ENCODE measurements around the gene AKT3. TPM values are rescaled to one million over a fixed set of nuclear protein-coding genes. Genes with fewer than 3 reads are reported as not detected.
A peak's percentile ranks its signal among the peaks of the same experiment; 100 is the strongest.

Gene AKT3
- total RNA-seq, 1 donor from 2014 or later, result 169 TPM

DNA sequence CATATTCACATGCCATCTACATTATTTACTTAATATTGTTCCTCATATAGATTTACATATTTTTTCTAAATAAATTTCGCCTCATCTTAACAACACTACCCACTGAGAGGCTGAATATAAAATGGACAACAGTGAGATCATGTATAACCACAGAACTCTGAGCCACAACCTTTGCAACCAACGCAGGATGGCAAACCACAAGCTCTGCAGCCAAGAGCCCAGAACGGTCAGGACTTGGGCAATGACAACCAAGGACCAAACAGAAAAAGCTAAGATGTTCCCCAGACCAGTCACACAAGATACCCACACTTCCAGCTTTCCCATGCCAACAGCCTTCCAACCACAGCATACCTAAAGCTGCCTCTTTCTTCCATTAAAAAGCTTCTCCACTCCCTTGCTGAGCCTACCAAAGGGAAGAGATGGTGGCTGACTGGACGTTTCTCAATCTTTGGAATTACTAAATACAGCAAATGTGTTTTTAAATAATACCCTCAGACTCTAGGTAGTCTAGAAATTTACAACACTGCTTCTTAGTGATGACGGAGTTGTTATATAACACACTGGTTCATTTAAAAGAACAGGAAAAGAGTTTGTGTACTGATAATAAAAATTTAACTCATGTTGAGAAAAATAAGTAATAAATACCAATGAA, 117.9 kb downstream of the AKT3 start:
- peaks cover 4% of the 10 kb centered on the region for H3K4me1 Mint-ChIP-seq (ENCODE audit: low read depth, unreplicated experiment)
- no peak for DNase-seq
- no peak overlapping the region for H3K4me3 Mint-ChIP-seq (ENCODE audit: unreplicated experiment)
- no peaks in the 10 kb centered on the region for H3K27me3 Mint-ChIP-seq (ENCODE audit: unreplicated experiment)
- TF ChIP-seq, protein P1, sequence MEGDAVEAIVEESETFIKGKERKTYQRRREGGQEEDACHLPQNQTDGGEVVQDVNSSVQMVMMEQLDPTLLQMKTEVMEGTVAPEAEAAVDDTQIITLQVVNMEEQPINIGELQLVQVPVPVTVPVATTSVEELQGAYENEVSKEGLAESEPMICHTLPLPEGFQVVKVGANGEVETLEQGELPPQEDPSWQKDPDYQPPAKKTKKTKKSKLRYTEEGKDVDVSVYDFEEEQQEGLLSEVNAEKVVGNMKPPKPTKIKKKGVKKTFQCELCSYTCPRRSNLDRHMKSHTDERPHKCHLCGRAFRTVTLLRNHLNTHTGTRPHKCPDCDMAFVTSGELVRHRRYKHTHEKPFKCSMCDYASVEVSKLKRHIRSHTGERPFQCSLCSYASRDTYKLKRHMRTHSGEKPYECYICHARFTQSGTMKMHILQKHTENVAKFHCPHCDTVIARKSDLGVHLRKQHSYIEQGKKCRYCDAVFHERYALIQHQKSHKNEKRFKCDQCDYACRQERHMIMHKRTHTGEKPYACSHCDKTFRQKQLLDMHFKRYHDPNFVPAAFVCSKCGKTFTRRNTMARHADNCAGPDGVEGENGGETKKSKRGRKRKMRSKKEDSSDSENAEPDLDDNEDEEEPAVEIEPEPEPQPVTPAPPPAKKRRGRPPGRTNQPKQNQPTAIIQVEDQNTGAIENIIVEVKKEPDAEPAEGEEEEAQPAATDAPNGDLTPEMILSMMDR (IDR thresholded peaks at IDR 0.05; ENCODE audit: partially characterized antibody, unreplicated experiment), result no peak
- H3K36me3 Mint-ChIP-seq (ENCODE audit: unreplicated experiment), result no peaks in the 10 kb centered on the region
- H3K9me3 Mint-ChIP-seq (ENCODE audit: unreplicated experiment), result peaks cover 5% of the 10 kb centered on the region
- H3K27ac Mint-ChIP-seq (ENCODE audit: unreplicated experiment), result peak overlapping the region; percentile 7

DNA sequence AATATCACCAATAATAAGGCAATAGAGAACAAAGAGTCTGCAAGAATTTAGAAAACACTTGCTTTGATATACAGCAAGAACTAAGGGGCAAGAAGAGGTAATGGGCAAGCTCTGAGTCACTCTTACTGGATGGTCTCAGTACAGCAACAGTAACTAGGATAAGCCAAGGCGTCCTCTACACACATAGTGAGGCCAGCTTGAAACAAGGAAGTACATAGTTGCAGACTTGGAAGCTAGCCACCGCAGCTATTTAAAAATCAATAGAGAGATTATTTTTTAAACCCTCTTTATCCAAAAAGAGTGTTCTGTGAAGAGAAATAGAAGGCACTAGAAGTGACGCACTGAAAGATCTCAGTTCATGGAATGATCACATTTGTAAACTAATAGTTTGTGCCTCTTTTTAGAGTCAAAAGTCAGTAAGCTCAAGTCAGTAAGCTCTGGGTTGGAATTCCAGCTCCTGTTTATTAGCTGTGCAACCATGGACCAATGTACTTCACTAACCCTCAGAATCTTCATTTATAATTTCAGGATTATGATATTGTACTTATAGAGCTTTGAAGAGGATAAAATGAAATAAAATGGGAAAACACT, 118.6 kb downstream of the AKT3 start:
- H3K4me1 Mint-ChIP-seq (ENCODE audit: low read depth, unreplicated experiment), result peaks cover 4% of the 10 kb centered on the region
- no peak overlapping the region for H3K4me3 Mint-ChIP-seq (ENCODE audit: unreplicated experiment)
- DNase-seq, result no peak
- H3K27me3 Mint-ChIP-seq (ENCODE audit: unreplicated experiment), result no peaks in the 10 kb centered on the region
- no peaks in the 10 kb centered on the region for H3K36me3 Mint-ChIP-seq (ENCODE audit: unreplicated experiment)
- H3K27ac Mint-ChIP-seq (ENCODE audit: unreplicated experiment), result no peak overlapping the region
- TF ChIP-seq, protein P1 (IDR thresholded peaks at IDR 0.05; ENCODE audit: partially characterized antibody, unreplicated experiment), result no peak
- peaks cover 5% of the 10 kb centered on the region for H3K9me3 Mint-ChIP-seq (ENCODE audit: unreplicated experiment)

DNA sequence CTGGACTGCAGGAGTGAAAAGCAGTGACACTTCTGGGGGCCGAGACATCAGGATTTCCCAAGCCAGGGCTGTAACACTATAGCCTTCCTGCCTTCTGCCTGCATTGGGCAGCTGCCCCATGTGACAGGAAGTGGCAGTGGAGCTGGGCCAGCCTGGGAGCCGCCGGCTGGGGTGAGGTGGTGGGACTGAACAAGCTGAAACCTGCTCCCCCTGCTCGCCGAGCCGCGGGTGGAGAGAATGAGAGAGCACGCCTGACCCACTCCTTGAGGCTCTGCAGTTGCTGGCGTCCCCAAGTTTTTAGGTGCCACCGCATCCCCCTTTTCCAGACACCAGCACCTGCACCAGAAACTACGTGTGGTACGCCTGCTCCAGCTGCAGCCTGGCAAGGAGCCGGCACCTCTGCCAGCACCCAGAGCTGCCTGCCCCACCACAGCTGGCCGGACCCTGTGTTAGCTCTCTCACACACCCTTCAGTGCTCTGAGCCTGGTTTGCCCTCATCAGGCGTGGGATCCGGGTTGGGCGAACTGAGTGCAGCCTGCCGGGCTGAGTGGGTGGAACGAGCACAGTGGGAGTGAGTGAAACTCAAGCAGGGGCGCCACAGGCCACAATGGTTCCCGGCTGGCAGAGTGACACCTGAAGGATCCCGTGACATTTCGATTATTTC, 119.4 kb downstream of the AKT3 start:
- H3K27ac Mint-ChIP-seq (ENCODE audit: unreplicated experiment), result no peak overlapping the region
- TF ChIP-seq, protein P1 (IDR thresholded peaks at IDR 0.05; ENCODE audit: partially characterized antibody, unreplicated experiment), result no peak
- no peak for DNase-seq
- H3K36me3 Mint-ChIP-seq (ENCODE audit: unreplicated experiment), result no peaks in the 10 kb centered on the region
- no peaks in the 10 kb centered on the region for H3K27me3 Mint-ChIP-seq (ENCODE audit: unreplicated experiment)
- no peak overlapping the region for H3K4me3 Mint-ChIP-seq (ENCODE audit: unreplicated experiment)
- peaks cover 5% of the 10 kb centered on the region for H3K9me3 Mint-ChIP-seq (ENCODE audit: unreplicated experiment)
- H3K4me1 Mint-ChIP-seq (ENCODE audit: low read depth, unreplicated experiment), result peaks cover 4% of the 10 kb centered on the region

DNA sequence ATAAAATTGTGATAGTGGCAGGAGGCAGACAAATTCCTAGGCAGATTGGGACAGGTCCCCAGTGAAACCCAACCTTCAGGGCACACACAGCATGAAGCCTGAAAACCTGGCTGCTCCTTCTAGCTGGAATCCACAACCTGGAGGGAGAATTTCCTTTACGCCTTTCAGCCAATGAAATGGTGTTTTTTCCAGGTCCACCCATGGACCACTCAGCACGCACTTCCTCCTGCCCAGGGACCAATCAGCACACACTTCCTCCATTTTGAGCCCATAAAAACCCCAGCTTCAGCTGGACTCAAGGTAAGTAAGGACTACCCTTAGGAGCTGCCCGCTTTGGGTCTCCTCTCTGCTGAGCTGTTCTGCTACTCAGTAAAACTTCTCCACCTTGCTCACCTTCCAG, 120.1 kb downstream of the AKT3 start:
- Mint-ChIP-seq H3K4me3 (ENCODE audit: unreplicated experiment) (no peak overlapping the region), H3K27ac (ENCODE audit: unreplicated experiment) (no peak overlapping the region), H3K9me3 (ENCODE audit: unreplicated experiment) (peaks cover 5% of the 10 kb centered on the region), H3K27me3 (ENCODE audit: unreplicated experiment) (no peaks in the 10 kb centered on the region), H3K36me3 (ENCODE audit: unreplicated experiment) (no peaks in the 10 kb centered on the region), H3K4me1 (ENCODE audit: low read depth, unreplicated experiment) (peaks cover 7% of the 10 kb centered on the region)
- DNase-seq, result no peak
- TF ChIP-seq, protein P1 (IDR thresholded peaks at IDR 0.05; ENCODE audit: partially characterized antibody, unreplicated experiment), result no peak

All from glutamatergic neuron (in vitro differentiated cells).